CD14-positive monocyte (primary cell): ENCODE measurements around the gene SDK1. TPM values are rescaled to one million over a fixed set of nuclear protein-coding genes. Genes with fewer than 3 reads are reported as not detected.
A peak's percentile ranks its signal among the peaks of the same experiment; 100 is the strongest.

Experiments used
- DNase-seq, 3 donors: peaks; one replicate each; pipeline ENCODE4 v3.0.0-alpha.2; 2011 to 2022
- H2AFZ ChIP-seq: 2 replicates; pipeline ENCODE4 v1.6.0; 2012; ENCODE audit warnings: mild to moderate bottlenecking, low read depth, low read length, inconsistent platforms; ENCODE audit not compliant: insufficient read depth, poor library complexity, severe bottlenecking
- H3K27ac ChIP-seq, 2 donors: 1 replicate in 1 of 2; 2 replicates in 1 of 2; pipeline ENCODE4 v1.5.1; 2012 to 2013; ENCODE audit warnings: low read length in 2 of 2, control low read depth in 1 of 2, inconsistent platforms in 1 of 2, low read depth in 1 of 2, mild to moderate bottlenecking in 1 of 2
- H3K27me3 ChIP-seq, 2 donors: one replicate each; pipeline versions ENCODE4 v1.6.0 to v1.6.1; 2011 to 2013; ENCODE audit warnings: low read length in 2 of 2; ENCODE audit not compliant: control insufficient read depth in 2 of 2, insufficient read depth in 2 of 2
- H3K36me3 ChIP-seq, 2 donors: replicated peaks in 1 of 2; 1 replicate in 1 of 2; 2 replicates in 1 of 2; pipeline versions ENCODE4 v1.5.1 to v1.6.1; 2012 to 2013; ENCODE audit warnings: low read length in 2 of 2, control low read depth in 1 of 2, inconsistent platforms in 1 of 2, mild to moderate bottlenecking in 1 of 2; ENCODE audit not compliant: insufficient read depth in 2 of 2, control insufficient read depth in 1 of 2
- H3K4me1 ChIP-seq, 2 donors: 1 replicate in 1 of 2; 2 replicates in 1 of 2; pipeline versions ENCODE4 v1.5.1 to v1.6.1; 2012 to 2013; ENCODE audit warnings: low read length in 2 of 2, control low read depth in 1 of 2, inconsistent platforms in 1 of 2, mild to moderate bottlenecking in 1 of 2, moderate library complexity in 1 of 2; ENCODE audit not compliant: insufficient read depth in 2 of 2, control insufficient read depth in 1 of 2
- H3K4me2 ChIP-seq: replicated peaks from 2 replicates; pipeline ENCODE3; 2012; ENCODE audit warnings: low read length, moderate library complexity, mild to moderate bottlenecking; ENCODE audit not compliant: poor library complexity, severe bottlenecking; ENCODE audit errors: extremely low read depth
- H3K4me3 ChIP-seq, 3 experiments: fragments of 200-600 bp in 1 of 3; sonication (generic) in 1 of 3; replicated peaks in 1 of 3; 1 replicate in 2 of 3; 2 replicates in 1 of 3; pipeline ENCODE4 v1.5.1; 2011 to 2013; ENCODE audit warnings: low read length in 3 of 3, mild to moderate bottlenecking in 3 of 3, control low read depth in 2 of 3, low read depth in 2 of 3, inconsistent platforms in 1 of 3, moderate library complexity in 1 of 3
- H3K79me2 ChIP-seq: 2 replicates; pipeline ENCODE4 v1.6.0; 2012; ENCODE audit warnings: mild to moderate bottlenecking, control low read depth, inconsistent platforms, low read length, moderate library complexity; ENCODE audit not compliant: insufficient read depth
- H3K9ac ChIP-seq: 2 replicates; pipeline ENCODE4 v1.6.0; 2017; ENCODE audit warnings: low read length, mild to moderate bottlenecking; ENCODE audit not compliant: insufficient read depth, poor library complexity, severe bottlenecking
- H3K9me3 ChIP-seq, 2 donors: replicated peaks in 1 of 2; 1 replicate in 1 of 2; 2 replicates in 1 of 2; pipeline versions ENCODE4 v1.5.1 to v1.6.1; 2012 to 2013; ENCODE audit warnings: low read length in 2 of 2, control low read depth in 1 of 2; ENCODE audit not compliant: control insufficient read depth in 1 of 2, insufficient read depth in 1 of 2
- H4K20me1 ChIP-seq: 2 replicates; pipeline ENCODE4 v1.6.0; 2012; ENCODE audit warnings: mild to moderate bottlenecking, low read length, control low read depth, moderate library complexity; ENCODE audit not compliant: insufficient read depth
- H3K27ac Mint-ChIP-seq, 7 donors: one replicate each; pipeline ENCODE4 v1.8.0; 2020; ENCODE audit warnings: mild to moderate bottlenecking in 7 of 7, mixed read lengths in 7 of 7, moderate library complexity in 6 of 7, inconsistent platforms in 2 of 7
- H3K27me3 Mint-ChIP-seq, 3 donors: one replicate each; pipeline ENCODE4 v1.8.0; 2021 to 2022; ENCODE audit warnings: low read depth in 3 of 3, mild to moderate bottlenecking in 3 of 3, mixed read lengths in 3 of 3, moderate library complexity in 3 of 3, inconsistent platforms in 1 of 3
- H3K36me3 Mint-ChIP-seq, 2 donors: one replicate each; pipeline ENCODE4 v1.8.0; 2020; ENCODE audit warnings: mixed read lengths in 2 of 2, inconsistent platforms in 1 of 2, mild to moderate bottlenecking in 1 of 2
- H3K4me1 Mint-ChIP-seq: one replicate; pipeline ENCODE4 v1.8.0; 2020; ENCODE audit warnings: mild to moderate bottlenecking, mixed read lengths
- H3K4me3 Mint-ChIP-seq, 2 donors: one replicate each; pipeline ENCODE4 v1.8.0; 2020; ENCODE audit warnings: mild to moderate bottlenecking in 2 of 2, mixed read lengths in 2 of 2, moderate library complexity in 1 of 2
- H3K9me3 Mint-ChIP-seq, 7 donors: one replicate each; pipeline ENCODE4 v1.8.0; 2020 to 2022; ENCODE audit warnings: mixed read lengths in 7 of 7, mild to moderate bottlenecking in 6 of 7, moderate library complexity in 6 of 7, inconsistent platforms in 2 of 7
- CTCF ChIP-seq: fragments of 200-600 bp; IDR thresholded peaks from one replicate; pipeline ENCODE4 v1.8.0; 2022; ENCODE audit warnings: antibody characterized with exemption, mild to moderate bottlenecking
- WGBS: methylation state at CpG from one replicate; pipeline ENCODE4 v1.1.5; 2013; ENCODE audit warnings: missing lambda C conversion rate; ENCODE audit not compliant: insufficient coverage; 5-methylcytosine and 5-hydroxymethylcytosine counted together
- intact Hi-C, 2 donors: fragments of 100-400 bp; cut with micrococcal nuclease; formaldehyde crosslinking; loops; one replicate each; pipeline versions ENCODE4 v1.15.0 to v1.15.1; 2023
- polyA plus RNA-seq, 3 donors: library from polyadenylated mRNA; depleted of rRNA in 1 of 3; unstranded in 2 of 3; stranded (reverse) in 1 of 3; fragments of 300-500 nt in 2 of 3; fragments of >200 nt in 1 of 3; fragmentation: Illumina TruSeq in 2 of 3; gene quantifications; 1 replicate in 2 of 3; 2 replicates in 1 of 3; pipeline ENCODE4 v1.2.3, GENCODE V29; 2012 to 2021

The SDK1 gene
- polyA plus RNA-seq, 3 donors = 0.01 TPM; not detected in 2

GRCh38 chr7:3301831-3302618, 973 bp downstream of the SDK1 start:
- Mint-ChIP-seq H3K9me3 (peaks cover 5 to 21% (median 11%) of the 10 kb centered on the region in 7 donors), H3K27me3 (peaks cover 58 to 61% (median 59%) of the 10 kb centered on the region in 3 donors), H3K36me3 (peaks cover 0 to 2% of the 10 kb centered on the region in 2 donors), H3K4me3 (peak overlapping the region; percentile 76 to 88), H3K4me1 (peaks cover 11% of the 10 kb centered on the region), H3K27ac (peak overlapping the region in 1 of 7 donors; percentile 9)
- H3K4me2 ChIP-seq = peak overlapping the region; percentile 65
- H3K4me1 ChIP-seq = peaks cover 14 to 16% of the 10 kb centered on the region in 2 donors
- H2AFZ ChIP-seq = peak overlapping the region; percentile 23
- intact Hi-C loops = no loop called here
- no peak overlapping the region for H3K27ac ChIP-seq
- WGBS = 0% methylated on average over 31 of the region's 45 CpGs
- H3K9me3 ChIP-seq = peaks cover 4 to 10% of the 10 kb centered on the region in 2 donors
- H3K27me3 ChIP-seq = peaks cover 50 to 58% of the 10 kb centered on the region in 2 donors
- peak overlapping the region in 1 of 3 experiments; percentile 44 for H3K4me3 ChIP-seq
- H3K36me3 ChIP-seq = no peaks in the 10 kb centered on the region
- H3K9ac ChIP-seq = no peak overlapping the region
- peak; percentile 14 for TF ChIP-seq CTCF
- no peak for DNase-seq
- no peaks in the 10 kb centered on the region for H3K79me2 ChIP-seq
- no peaks in the 10 kb centered on the region for H4K20me1 ChIP-seq

DNA sequence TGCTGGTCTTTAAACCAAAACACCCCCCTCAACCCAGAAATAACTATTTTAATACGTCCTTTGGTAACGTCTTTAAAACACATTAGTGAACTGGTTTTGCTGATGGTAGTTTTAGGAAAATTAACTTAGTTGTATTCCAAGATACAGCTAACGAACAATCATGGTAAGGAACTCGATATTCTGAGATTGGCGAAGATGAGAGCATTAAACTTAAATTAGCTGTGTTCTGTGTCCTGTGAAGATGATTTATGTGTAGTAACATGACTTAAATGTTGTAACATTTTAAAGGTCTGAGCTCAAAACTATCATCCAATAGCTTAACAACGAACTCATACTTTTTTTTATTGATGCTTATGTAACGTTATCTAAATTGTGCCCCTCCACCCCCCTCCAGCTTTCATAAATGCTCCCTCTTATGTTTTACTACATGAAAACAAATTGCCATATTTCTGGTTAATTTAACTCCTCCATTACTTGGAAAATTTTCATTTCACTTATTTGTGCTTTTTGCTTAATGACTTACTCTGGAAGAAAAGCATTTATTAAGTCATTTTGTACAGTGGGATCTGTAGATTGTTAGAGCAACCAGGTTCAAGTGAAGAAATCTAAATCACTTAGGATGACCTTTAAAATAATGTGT, 1.7 kb downstream of the SDK1 start:
- H4K20me1 ChIP-seq = no peaks in the 10 kb centered on the region
- Mint-ChIP-seq H3K27me3 (peaks cover 55 to 61% (median 59%) of the 10 kb centered on the region in 3 donors), H3K4me1 (peaks cover 11% of the 10 kb centered on the region), H3K36me3 (peaks cover 0 to 2% of the 10 kb centered on the region in 2 donors), H3K9me3 (peaks cover 0 to 13% (median 5%) of the 10 kb centered on the region in 7 donors), H3K4me3 (peak overlapping the region; percentile 76 to 88), H3K27ac (no peak overlapping the region)
- no peak overlapping the region for H2AFZ ChIP-seq
- H3K9ac ChIP-seq = no peak overlapping the region
- TF ChIP-seq CTCF = no peak
- H3K4me3 ChIP-seq = no peak overlapping the region
- WGBS = 89% methylated on average over 3 of the region's 7 CpGs
- H3K9me3 ChIP-seq = peaks cover 2 to 4% of the 10 kb centered on the region in 2 donors
- DNase-seq = no peak
- no peaks in the 10 kb centered on the region for H3K36me3 ChIP-seq
- peaks cover 14 to 16% of the 10 kb centered on the region in 2 donors for H3K4me1 ChIP-seq
- intact Hi-C loops = no loop called here
- H3K27me3 ChIP-seq = peaks cover 56 to 65% of the 10 kb centered on the region in 2 donors
- H3K79me2 ChIP-seq = no peaks in the 10 kb centered on the region
- no peak overlapping the region for H3K27ac ChIP-seq
- H3K4me2 ChIP-seq = no peak overlapping the region
